Duodenal mucosa (tissue), 2 donors: Measurements from ENCODE around the gene SNX10.
A peak's percentile ranks its signal among the peaks of the same experiment; 100 is the strongest.

Source experiments
- H3K27ac ChIP-seq: one replicate; pipeline ENCODE4 v1.7.0; 2013; ENCODE audit warnings: low read depth, low read length
- H3K27me3 ChIP-seq, 2 donors: one replicate each; pipeline ENCODE4 v1.7.0; 2013; ENCODE audit warnings: low read length in 2 of 2, control low read depth in 1 of 2; ENCODE audit not compliant: insufficient read depth in 2 of 2, control insufficient read depth in 1 of 2
- H3K36me3 ChIP-seq, 2 donors: one replicate each; pipeline ENCODE4 v1.7.0; 2013; ENCODE audit warnings: low read length in 2 of 2, control low read depth in 1 of 2; ENCODE audit not compliant: insufficient read depth in 2 of 2, control insufficient read depth in 1 of 2
- H3K4me1 ChIP-seq, 2 donors: one replicate each; pipeline ENCODE4 v1.7.0; 2013; ENCODE audit warnings: low read length in 2 of 2, control low read depth in 1 of 2; ENCODE audit not compliant: insufficient read depth in 2 of 2, control insufficient read depth in 1 of 2
- H3K4me3 ChIP-seq, 2 donors: one replicate each; pipeline ENCODE4 v1.7.0; 2013; ENCODE audit warnings: low read length in 2 of 2, low read depth in 1 of 2
- H3K9ac ChIP-seq, 2 donors: one replicate each; pipeline ENCODE4 v1.7.0; 2013; ENCODE audit warnings: low read length in 2 of 2, low read depth in 1 of 2
- H3K9me3 ChIP-seq, 2 donors: one replicate each; pipeline ENCODE4 v1.7.0; 2013; ENCODE audit warnings: low read length in 2 of 2, control low read depth in 1 of 2; ENCODE audit not compliant: control insufficient read depth in 1 of 2

SNX10 gene

DNA sequence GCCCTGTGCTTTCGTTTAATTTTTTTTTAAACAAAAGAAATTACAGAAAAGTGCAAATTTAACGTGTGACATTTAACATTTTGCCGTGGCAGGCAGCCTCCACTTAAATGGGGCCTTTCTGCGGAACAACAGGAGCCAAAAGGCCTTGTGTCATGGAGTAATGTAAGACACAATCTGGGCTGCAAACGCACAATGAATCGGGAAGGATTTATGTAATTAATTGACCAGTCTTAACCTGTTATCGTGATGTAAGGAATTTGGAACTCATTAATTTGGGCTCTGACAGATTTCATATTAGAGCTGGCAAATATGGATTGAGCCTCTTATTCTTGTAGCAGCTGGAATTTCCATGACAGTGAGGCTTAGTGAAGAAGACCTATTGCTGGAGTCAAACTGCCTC, 86.4 kb downstream of the SNX10 start:
- H3K27ac ChIP-seq = no peak overlapping the region
- H3K9ac ChIP-seq = no peak overlapping the region
- H3K36me3 ChIP-seq = no peaks in the 10 kb centered on the region
- H3K4me1 ChIP-seq = peaks cover 4 to 5% of the 10 kb centered on the region in 2 donors
- H3K9me3 ChIP-seq = no peaks in the 10 kb centered on the region
- peaks cover 21 to 43% of the 10 kb centered on the region in 2 donors for H3K27me3 ChIP-seq
- H3K4me3 ChIP-seq = no peak overlapping the region

DNA sequence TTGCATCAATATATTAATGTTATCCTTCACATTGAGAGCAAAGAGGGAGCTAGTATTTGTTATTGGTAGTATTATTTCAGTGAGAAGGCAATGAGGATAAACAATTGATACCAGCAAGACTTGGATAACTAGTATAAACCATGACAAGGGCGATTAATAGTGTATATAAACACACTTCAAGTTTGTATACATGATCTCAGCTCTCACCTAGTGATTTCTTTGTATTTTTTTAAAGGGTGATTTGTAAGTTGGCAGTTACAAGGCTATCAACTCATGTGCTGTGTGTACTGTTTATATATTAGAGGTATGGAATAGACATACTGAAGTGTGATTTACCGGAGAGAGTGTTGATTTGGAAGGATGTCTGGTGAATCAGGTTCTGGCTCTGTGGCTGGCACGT, 88.0 kb downstream of the SNX10 start:
- Histone ChIP-seq H3K36me3 (no peaks in the 10 kb centered on the region), H3K27ac (no peak overlapping the region), H3K27me3 (peaks cover 20 to 35% of the 10 kb centered on the region in 2 donors), H3K4me1 (peaks cover 4 to 5% of the 10 kb centered on the region in 2 donors), H3K4me3 (no peak overlapping the region), H3K9ac (no peak overlapping the region), H3K9me3 (no peaks in the 10 kb centered on the region)

DNA sequence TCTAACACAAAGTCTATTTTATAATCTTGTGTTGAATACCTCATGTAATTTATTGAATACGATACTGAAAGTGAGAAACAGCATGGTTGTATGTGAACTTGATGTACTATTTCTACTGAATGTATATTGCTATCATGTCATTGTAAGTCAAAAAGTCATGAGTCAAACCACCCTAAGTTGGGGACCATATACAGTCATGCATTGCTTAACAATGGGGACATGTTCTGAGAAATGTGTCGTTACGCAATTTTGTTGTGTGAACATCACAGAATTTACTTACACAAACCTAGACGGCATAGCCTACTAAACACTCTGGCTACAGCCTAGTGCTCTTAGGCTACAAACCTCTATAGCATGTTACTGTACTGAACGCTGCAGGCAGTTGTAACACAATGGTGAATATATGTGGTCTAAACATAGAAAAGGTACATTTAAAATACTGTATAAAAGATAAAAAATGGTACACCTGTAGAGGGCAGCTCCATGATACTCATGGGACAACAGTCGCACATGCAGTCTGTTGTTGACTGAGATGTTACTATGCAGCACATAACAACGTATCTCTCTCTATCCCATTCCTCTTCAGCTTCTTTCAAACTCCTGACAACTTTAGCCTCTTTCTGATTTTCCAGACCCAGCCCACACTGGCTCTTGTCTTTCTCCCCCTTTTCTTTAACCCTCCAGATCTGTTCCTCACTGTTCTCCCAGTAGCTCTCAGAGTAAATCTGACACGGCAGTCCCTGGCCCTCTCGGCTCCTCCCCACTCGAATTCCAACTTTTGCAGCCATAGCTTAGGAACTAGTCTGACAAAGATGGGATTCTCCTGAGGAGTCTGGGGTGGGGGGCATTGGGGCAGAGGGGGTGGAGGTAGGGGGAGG, 90.1 kb downstream of the SNX10 start:
- peaks cover 12 to 23% of the 10 kb centered on the region in 2 donors for H3K27me3 ChIP-seq
- no peaks in the 10 kb centered on the region for H3K9me3 ChIP-seq

GRCh38 chr7:26385240-26385639, 93.6 kb downstream of the SNX10 start:
- Histone ChIP-seq H3K27me3 (peaks cover 17 to 31% of the 10 kb centered on the region in 2 donors), H3K4me1 (no peaks in the 10 kb centered on the region), H3K4me3 (no peak overlapping the region), H3K36me3 (no peaks in the 10 kb centered on the region), H3K9ac (no peak overlapping the region), H3K9me3 (no peaks in the 10 kb centered on the region), H3K27ac (no peak overlapping the region)

More for the DNA sequence above, 90.1 kb downstream of the SNX10 start:
- H3K36me3 ChIP-seq = no peaks in the 10 kb centered on the region
- H3K27ac ChIP-seq = no peak overlapping the region
- H3K9ac ChIP-seq = no peak overlapping the region
- H3K4me1 ChIP-seq = peaks cover 3 to 4% of the 10 kb centered on the region in 2 donors
- H3K4me3 ChIP-seq = no peak overlapping the region

GRCh38 chr7:26387731-26388130, 96.1 kb downstream of the SNX10 start:
- no peak overlapping the region for H3K9ac ChIP-seq
- no peaks in the 10 kb centered on the region for H3K36me3 ChIP-seq
- H3K27me3 ChIP-seq = peaks cover 21 to 42% of the 10 kb centered on the region in 2 donors
- no peaks in the 10 kb centered on the region for H3K9me3 ChIP-seq
- H3K4me1 ChIP-seq = no peaks in the 10 kb centered on the region
- H3K27ac ChIP-seq = no peak overlapping the region
- no peak overlapping the region for H3K4me3 ChIP-seq

DNA sequence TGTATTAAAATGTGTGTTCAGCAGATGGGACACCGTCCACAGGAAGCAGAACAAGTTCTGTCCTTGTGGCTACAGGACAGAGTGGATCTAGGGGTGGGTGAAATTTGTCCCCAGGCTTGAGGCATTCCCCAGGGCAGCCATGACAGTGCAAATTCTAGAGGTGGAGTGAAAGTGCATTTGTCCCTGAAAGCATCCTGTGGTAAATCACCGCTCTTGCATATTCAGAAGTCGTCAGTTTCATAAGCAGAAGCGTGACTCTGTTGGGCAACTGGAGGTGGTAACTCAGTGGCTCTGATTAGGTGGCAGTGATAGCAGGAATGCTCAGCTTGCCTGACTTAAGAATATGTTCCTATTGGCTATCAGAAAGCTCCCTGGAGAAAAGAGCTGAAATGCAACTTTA, 96.6 kb downstream of the SNX10 start:
- Histone ChIP-seq H3K27me3 (peaks cover 21 to 42% of the 10 kb centered on the region in 2 donors), H3K27ac (no peak overlapping the region), H3K36me3 (no peaks in the 10 kb centered on the region), H3K4me1 (no peaks in the 10 kb centered on the region), H3K4me3 (no peak overlapping the region), H3K9me3 (no peaks in the 10 kb centered on the region), H3K9ac (no peak overlapping the region)

GRCh38 chr7:26390016-26390415, 98.4 kb downstream of the SNX10 start:
- no peak overlapping the region for H3K4me3 ChIP-seq
- no peaks in the 10 kb centered on the region for H3K4me1 ChIP-seq
- H3K9me3 ChIP-seq = no peaks in the 10 kb centered on the region
- H3K27me3 ChIP-seq = peaks cover 21 to 45% of the 10 kb centered on the region in 2 donors
- no peak overlapping the region for H3K27ac ChIP-seq
- H3K9ac ChIP-seq = no peak overlapping the region
- H3K36me3 ChIP-seq = no peaks in the 10 kb centered on the region

DNA sequence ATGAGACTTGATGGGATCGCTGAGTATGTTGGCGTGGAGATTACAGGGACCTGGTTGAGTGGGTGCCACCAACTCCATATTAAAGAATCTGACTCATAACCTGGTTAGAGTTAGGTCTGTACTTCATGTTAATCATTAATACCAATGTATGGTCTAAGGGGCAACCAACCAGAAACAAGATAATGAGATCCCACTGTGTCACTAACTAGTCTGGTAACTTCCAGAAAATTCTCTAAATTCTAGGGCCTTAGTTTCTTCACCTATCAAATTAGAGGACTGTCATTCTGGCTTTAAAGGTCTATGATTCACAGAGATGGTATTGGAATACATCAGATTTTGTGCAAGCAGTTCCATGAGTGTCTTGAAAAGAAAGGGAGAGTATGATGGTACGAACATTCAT, 102.2 kb downstream of the SNX10 start:
- no peak overlapping the region for H3K9ac ChIP-seq
- peaks cover 17 to 26% of the 10 kb centered on the region in 2 donors for H3K27me3 ChIP-seq
- H3K27ac ChIP-seq = no peak overlapping the region
- no peaks in the 10 kb centered on the region for H3K36me3 ChIP-seq
- H3K4me1 ChIP-seq = peaks cover 0 to 7% of the 10 kb centered on the region in 2 donors
- H3K4me3 ChIP-seq = no peak overlapping the region
- H3K9me3 ChIP-seq = no peaks in the 10 kb centered on the region

DNA sequence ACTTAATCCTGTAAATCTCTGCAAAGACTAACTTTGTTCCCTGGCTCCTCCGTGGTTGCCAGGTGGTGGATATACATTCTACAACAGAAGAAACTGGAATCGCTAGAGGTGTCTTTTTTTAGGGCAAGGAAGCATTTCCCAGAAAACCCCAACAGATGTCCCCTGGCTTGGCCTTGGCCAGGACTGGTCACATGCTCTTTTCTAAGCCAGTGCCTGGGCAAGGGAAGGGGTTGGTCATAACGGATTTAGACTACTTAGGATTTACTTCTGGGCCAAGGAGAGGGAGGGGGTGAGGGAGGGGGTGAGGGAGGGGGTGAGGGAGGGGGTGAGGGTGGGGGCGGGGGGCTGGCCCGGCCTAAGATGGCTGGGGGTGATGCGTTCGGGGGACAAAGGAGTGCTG, 105.7 kb downstream of the SNX10 start:
- Histone ChIP-seq H3K9ac (no peak overlapping the region), H3K4me3 (no peak overlapping the region), H3K4me1 (peaks cover 0 to 12% of the 10 kb centered on the region in 2 donors), H3K27me3 (peaks cover 12 to 19% of the 10 kb centered on the region in 2 donors), H3K9me3 (no peaks in the 10 kb centered on the region), H3K36me3 (no peaks in the 10 kb centered on the region), H3K27ac (no peak overlapping the region)

- H3K27me3 ChIP-seq = peaks cover 12 to 19% of the 10 kb centered on the region in 2 donors
- H3K36me3 ChIP-seq = no peaks in the 10 kb centered on the region
- no peaks in the 10 kb centered on the region for H3K9me3 ChIP-seq
- peak overlapping the region; percentile 48 for H3K27ac ChIP-seq
- H3K4me3 ChIP-seq = peak overlapping the region; percentile 67 to 78
- peak overlapping the region in 1 of 2 donors; percentile 60 for H3K9ac ChIP-seq
- peaks cover 0 to 12% of the 10 kb centered on the region in 2 donors for H3K4me1 ChIP-seq
These were observed 106.2 kb downstream of the SNX10 start for GRCh38 chr7:26397796-26398426.
